HTERT RPE-1 (cell line): ENCODE data around the gene PRSS27.
"Not testable (repeated sequence)": the region's sequence is repeated elsewhere in the genome, so short reads cannot be mapped to it uniquely, and the experiment has no call there.

Source experiments
- in situ Hi-C: fragments of 300-500 bp; cut with MboI; formaldehyde crosslinking; loops from 4 replicates; pipeline ENCODE4 v1.14.3; 2020; ENCODE audit warnings: low sequenced_read_pairs

PRSS27 gene

GRCh38 chr16:2678206-2678965, 41.6 kb downstream of the PRSS27 start:
- in situ Hi-C loops: not testable (repeated sequence)

- in situ Hi-C loops: not testable (repeated sequence)
Observed at GRCh38 chr16:2676937-2677336, 43.1 kb downstream of the PRSS27 start.

- in situ Hi-C loops: no loop called here
Observed at GRCh38 chr16:2675714-2676113, 44.3 kb downstream of the PRSS27 start.

- in situ Hi-C loops: no loop called here
Observed at GRCh38 chr16:2675021-2675420, 45.0 kb downstream of the PRSS27 start.

- in situ Hi-C loops: no loop called here
Observed at GRCh38 chr16:2673066-2673999, 46.7 kb downstream of the PRSS27 start.

- in situ Hi-C loops: no loop called here
Observed at GRCh38 chr16:2671741-2672140, 48.3 kb downstream of the PRSS27 start.

GRCh38 chr16:2671193-2671592, 48.8 kb downstream of the PRSS27 start:
- in situ Hi-C loops: not testable (repeated sequence)

- in situ Hi-C loops: not testable (repeated sequence)
Observed at GRCh38 chr16:2670017-2670416, 50.0 kb downstream of the PRSS27 start.

GRCh38 chr16:2669587-2669986, 50.4 kb downstream of the PRSS27 start:
- in situ Hi-C loops: not testable (repeated sequence)

GRCh38 chr16:2666671-2667070, 53.4 kb downstream of the PRSS27 start:
- in situ Hi-C loops: not testable (repeated sequence)

GRCh38 chr16:2664574-2664982, 55.4 kb downstream of the PRSS27 start:
- in situ Hi-C loops: no loop called here

- in situ Hi-C loops: no loop called here
Observed at GRCh38 chr16:2663553-2664546, 56.2 kb downstream of the PRSS27 start.
